HT1080 (cell line): ENCODE measurements around the gene CD72. TPM values are rescaled to one million over a fixed set of nuclear protein-coding genes. Genes with fewer than 3 reads are reported as not detected.
"Not testable (repeated sequence)": the region's sequence is repeated elsewhere in the genome, so short reads cannot be mapped to it uniquely, and the experiment has no call there.

Source experiments
- DNase-seq: peaks from one replicate; pipeline ENCODE4 v3.0.0-alpha.2; 2015; ENCODE audit warnings: low read depth
- total RNA-seq: library from RNA; depleted of rRNA; stranded (reverse); fragments of >200 nt; shearing (Covaris generic); gene quantifications from 2 replicates; pipeline ENCODE4 v1.2.3, GENCODE V29; 2014

The CD72 gene
- total RNA-seq, 1 experiment from 2014 or later = 0.27 TPM

DNA sequence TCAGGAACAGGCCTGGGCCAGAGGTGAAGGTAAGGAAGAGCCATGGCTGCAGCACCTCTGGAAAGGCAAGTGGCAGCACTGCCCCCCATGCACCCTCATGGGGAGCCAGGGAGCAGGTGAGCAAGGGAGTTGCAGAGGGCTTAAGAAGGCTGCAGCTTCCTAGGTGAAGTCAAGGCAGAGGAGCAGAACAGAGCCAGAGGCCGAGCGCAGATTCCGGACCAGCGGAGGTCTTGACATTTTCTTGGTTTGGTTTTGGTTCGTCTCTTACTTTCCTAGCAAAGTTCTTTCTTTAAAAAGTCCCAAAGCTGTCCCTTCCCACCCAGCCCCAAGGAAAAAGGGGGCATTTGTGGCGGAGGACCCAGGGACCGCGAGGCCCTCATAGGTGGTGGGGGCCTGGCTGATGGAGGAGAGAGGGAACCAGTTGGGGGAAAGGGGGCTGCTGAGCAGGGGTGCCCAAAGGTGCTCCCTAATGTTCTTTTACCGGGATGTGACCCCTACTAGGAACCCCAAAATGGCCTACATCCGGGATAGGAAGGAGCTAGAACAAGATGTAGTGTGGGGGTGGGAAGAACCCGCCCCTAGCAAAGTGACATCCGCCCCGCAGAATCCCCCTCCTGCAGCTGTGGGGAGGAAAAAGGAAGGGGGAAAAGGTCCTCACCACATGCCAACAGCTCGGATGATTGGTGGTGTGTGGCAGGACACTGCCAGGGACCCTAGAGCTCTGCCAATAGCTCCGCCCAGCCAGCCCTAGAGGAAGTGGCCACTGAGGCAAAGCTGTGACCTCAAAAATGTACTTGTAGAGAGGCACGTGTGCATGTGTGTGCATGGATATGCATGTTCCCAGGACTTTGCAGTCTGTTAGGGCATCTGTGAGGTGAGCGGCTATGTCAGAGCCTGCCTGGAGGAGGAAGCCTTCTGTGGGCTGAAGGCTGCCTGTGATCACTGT lies 914 bp upstream of the CD72 start:
- peak; percentile 15 for DNase-seq

- DNase-seq = no peak
Measured at GRCh38 chr9:35617548-35617947, 665 bp downstream of the CD72 start.

GRCh38 chr9:35616681-35617459 lies 1.3 kb downstream of the CD72 start:
- no peak for DNase-seq

- no peak for DNase-seq
Measured at GRCh38 chr9:35615981-35616680, 2.1 kb downstream of the CD72 start.

- no peak for DNase-seq
Measured at GRCh38 chr9:35612843-35613242, 5.4 kb downstream of the CD72 start.

GRCh38 chr9:35612066-35612465 lies 6.1 kb downstream of the CD72 start:
- not testable (repeated sequence) for DNase-seq

- no peak for DNase-seq
Measured at GRCh38 chr9:35611230-35611797, 6.9 kb downstream of the CD72 start.

DNA sequence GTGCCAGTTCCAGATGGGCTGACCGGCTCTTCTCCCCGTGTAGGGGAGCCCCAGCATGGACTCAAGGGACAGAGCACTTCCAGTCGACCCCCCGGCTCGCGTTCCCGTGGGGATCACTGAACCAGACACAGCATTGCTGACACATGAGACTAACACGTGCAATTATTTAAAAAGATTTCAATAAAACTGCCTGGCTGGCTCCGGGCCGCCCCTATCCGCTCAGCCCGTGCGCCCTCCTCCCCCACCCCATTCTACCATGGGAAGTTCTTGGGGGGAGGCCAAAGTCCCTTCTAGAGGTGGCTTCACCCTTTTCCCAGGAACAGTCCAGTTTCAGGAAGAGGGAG lies 8.4 kb downstream of the CD72 start:
- DNase-seq = no peak

- DNase-seq = no peak
Measured at GRCh38 chr9:35609001-35609819, 9.0 kb downstream of the CD72 start.

- DNase-seq = no peak
Measured at GRCh38 chr9:35608221-35608620, 10.0 kb downstream of the CD72 start.

- no peak for DNase-seq
Measured at GRCh38 chr9:35606726-35607125, 11.5 kb downstream of the CD72 start.

- DNase-seq = peak; percentile 9
Measured at GRCh38 chr9:35606138-35606504, 12.1 kb downstream of the CD72 start.

DNA sequence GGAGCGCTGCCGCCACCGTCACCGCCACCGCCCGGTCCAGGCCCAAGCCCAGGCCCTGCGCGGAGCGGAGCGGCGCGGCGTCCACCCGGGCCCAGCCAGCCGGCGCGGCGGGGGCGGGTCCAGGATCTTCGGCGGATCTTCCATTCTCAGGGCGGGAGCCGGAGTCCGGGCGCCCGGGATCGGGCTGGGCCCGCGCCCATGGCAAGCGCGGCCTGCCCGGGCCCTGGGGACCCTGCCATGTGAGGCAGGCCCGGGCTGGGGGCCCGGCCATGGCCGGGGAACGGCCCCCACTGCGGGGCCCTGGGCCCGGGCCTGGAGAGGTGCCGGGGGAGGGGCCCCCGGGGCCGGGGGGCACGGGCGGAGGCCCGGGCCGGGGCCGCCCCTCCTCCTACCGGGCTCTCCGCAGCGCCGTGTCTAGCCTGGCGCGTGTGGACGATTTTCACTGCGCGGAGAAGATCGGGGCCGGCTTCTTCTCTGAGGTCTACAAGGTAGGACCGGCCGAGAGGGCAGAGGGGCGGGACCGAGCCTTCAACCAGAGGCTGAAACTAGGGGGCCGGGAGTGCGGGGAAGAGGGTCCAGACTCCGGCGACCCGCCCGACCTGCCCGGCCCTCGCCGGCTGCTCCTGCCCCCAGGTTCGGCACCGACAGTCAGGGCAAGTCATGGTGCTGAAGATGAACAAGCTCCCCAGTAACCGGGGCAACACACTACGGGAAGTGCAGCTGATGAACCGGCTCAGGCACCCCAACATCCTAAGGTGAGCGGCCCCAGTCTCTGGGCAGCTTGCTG lies 12.7 kb downstream of the CD72 start:
- no peak for DNase-seq

- peak; percentile 47 for DNase-seq
Measured at GRCh38 chr9:35604578-35605350, 13.4 kb downstream of the CD72 start, which contains the start of gene TESK1. TESK1 (plus strand) TSS chr9:35605262; CDS start chr9:35605620, 358 bp downstream.

GRCh38 chr9:35603986-35604577 lies 14.1 kb downstream of the CD72 start:
- peak; percentile 99 for DNase-seq

DNA sequence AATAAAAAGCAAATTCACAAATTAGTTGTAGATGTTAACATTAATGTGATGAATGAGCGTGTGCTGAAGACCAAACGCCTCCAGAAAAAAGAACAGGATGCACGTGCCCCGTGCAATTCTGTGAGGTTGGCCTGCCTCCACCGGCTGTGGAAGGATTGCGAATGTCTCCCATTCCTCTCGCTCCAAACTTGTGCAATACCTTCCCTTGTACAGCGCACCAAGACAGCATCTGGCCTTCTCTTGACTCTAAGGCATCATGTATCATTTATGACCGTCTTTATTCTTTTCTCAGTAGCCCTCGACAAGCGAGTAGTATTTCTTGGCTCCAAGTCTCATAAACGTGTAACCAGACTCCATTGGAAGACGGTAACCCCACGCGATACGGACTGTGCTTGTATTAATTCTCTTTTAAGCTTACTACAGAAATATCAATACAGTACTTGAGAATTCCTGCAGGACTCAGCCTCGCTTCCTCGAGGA lies 14.7 kb downstream of the CD72 start:
- DNase-seq = no peak

GRCh38 chr9:35599763-35600604 lies 18.2 kb downstream of the CD72 start:
- DNase-seq = no peak
